ENCODE data around the gene MTRF1.

DNA sequence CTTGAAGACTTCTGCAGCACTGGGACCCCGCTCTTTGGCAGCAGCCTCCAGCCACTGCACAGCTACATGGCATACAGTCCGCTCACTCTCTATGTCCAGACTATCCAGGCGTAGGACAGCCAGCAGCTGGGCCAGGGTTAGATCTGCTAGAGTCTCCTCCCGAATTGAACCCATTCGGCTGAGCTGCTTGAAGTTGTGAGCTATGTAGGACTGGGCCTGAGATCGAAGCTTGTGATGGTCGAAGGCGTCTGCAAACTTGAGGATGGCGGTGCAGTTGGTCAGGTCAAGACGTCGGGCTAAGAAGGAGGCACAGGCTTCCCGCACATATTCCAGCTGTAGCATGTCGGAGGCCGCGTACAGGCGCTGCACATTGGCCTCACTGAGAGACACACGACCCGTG is 69.9 kb downstream of the MTRF1 start:
- TF ChIP-seq, protein P1, sequence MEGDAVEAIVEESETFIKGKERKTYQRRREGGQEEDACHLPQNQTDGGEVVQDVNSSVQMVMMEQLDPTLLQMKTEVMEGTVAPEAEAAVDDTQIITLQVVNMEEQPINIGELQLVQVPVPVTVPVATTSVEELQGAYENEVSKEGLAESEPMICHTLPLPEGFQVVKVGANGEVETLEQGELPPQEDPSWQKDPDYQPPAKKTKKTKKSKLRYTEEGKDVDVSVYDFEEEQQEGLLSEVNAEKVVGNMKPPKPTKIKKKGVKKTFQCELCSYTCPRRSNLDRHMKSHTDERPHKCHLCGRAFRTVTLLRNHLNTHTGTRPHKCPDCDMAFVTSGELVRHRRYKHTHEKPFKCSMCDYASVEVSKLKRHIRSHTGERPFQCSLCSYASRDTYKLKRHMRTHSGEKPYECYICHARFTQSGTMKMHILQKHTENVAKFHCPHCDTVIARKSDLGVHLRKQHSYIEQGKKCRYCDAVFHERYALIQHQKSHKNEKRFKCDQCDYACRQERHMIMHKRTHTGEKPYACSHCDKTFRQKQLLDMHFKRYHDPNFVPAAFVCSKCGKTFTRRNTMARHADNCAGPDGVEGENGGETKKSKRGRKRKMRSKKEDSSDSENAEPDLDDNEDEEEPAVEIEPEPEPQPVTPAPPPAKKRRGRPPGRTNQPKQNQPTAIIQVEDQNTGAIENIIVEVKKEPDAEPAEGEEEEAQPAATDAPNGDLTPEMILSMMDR (IDR thresholded peaks at IDR 0.05), result no peak
- TF ChIP-seq EZH2phosphoT487 (IDR thresholded peaks at IDR 0.05), result no peak
- TF ChIP-seq EZH2 (IDR thresholded peaks at IDR 0.05), result no peak

Measured in neural progenitor cell (in vitro differentiated cells).